Measurements from ENCODE around the gene VDR.

The VDR gene

GRCh38 chr12:47802312-47802711, 102.5 kb downstream of the VDR start:
- no peaks in the 10 kb centered on the region for H3K27me3 ChIP-seq (ENCODE audit: insufficient read depth, low read length, poor library complexity, severe bottlenecking)
- TF ChIP-seq EZH2phosphoT487 (IDR thresholded peaks at IDR 0.05; ENCODE audit: borderline replicate concordance) (no peak), CTCF (conservative IDR thresholded peaks at IDR 0.05; ENCODE audit: low read length) (peak; percentile 57)

GRCh38 chr12:47801904-47802246, 102.9 kb downstream of the VDR start:
- H3F3A ChIP-seq (ENCODE audit: low read depth): no peaks in the 10 kb centered on the region
- H3K36me3 ChIP-seq (ENCODE audit: insufficient read depth, low read length): peaks cover 55% of the 10 kb centered on the region; the same call in 1 of the 2 replicates
- no peak overlapping the region for H3K9ac ChIP-seq (ENCODE audit: low read depth, low read length, poor library complexity, severe bottlenecking)
- H3K9me2 ChIP-seq (replicated peaks; ENCODE audit: low read depth, low read length): no peaks in the 10 kb centered on the region
- no peaks in the 10 kb centered on the region for H3K27me3 ChIP-seq (ENCODE audit: insufficient read depth, low read length, poor library complexity, severe bottlenecking)
- H3K4me2 ChIP-seq (ENCODE audit: low read depth, low read length, poor library complexity, severe bottlenecking): no peak overlapping the region
- no peak overlapping the region for H2AFZ ChIP-seq (ENCODE audit: low read length)
- no peak overlapping the region for H3K4me3 ChIP-seq (ENCODE audit: low read length, poor library complexity, severe bottlenecking)
- peaks cover 81% of the 10 kb centered on the region for H3K79me2 ChIP-seq (ENCODE audit: insufficient read depth, low read length)
- H3K9me3 ChIP-seq (ENCODE audit: insufficient read depth, low read depth, low read length): no peaks in the 10 kb centered on the region
- no peak for TF ChIP-seq CTCF (conservative IDR thresholded peaks at IDR 0.05; ENCODE audit: low read length)
- TF ChIP-seq EZH2phosphoT487 (IDR thresholded peaks at IDR 0.05; ENCODE audit: borderline replicate concordance): no peak
- peaks cover 27% of the 10 kb centered on the region for H3K4me1 ChIP-seq (ENCODE audit: insufficient read depth, low read length, poor library complexity, severe bottlenecking)
- H4K20me1 ChIP-seq (ENCODE audit: insufficient read depth, low read length, poor library complexity, severe bottlenecking): peaks cover 56% of the 10 kb centered on the region

More at GRCh38 chr12:47802312-47802711, 102.5 kb downstream of the VDR start:
- Histone ChIP-seq H4K20me1 (ENCODE audit: insufficient read depth, low read length, poor library complexity, severe bottlenecking) (peaks cover 59% of the 10 kb centered on the region), H3K4me3 (ENCODE audit: low read length, poor library complexity, severe bottlenecking) (no peak overlapping the region), H3F3A (ENCODE audit: low read depth) (no peaks in the 10 kb centered on the region), H2AFZ (ENCODE audit: low read length) (no peak overlapping the region), H3K9me2 (replicated peaks; ENCODE audit: low read depth, low read length) (no peaks in the 10 kb centered on the region), H3K9me3 (ENCODE audit: insufficient read depth, low read depth, low read length) (no peaks in the 10 kb centered on the region), H3K4me1 (ENCODE audit: insufficient read depth, low read length, poor library complexity, severe bottlenecking) (peaks cover 31% of the 10 kb centered on the region), H3K36me3 (ENCODE audit: insufficient read depth, low read length) (peaks cover 51% of the 10 kb centered on the region; the same call in 1 of the 2 replicates), H3K4me2 (ENCODE audit: low read depth, low read length, poor library complexity, severe bottlenecking) (no peak overlapping the region), H3K9ac (ENCODE audit: low read depth, low read length, poor library complexity, severe bottlenecking) (peak overlapping the region; percentile 46), H3K79me2 (ENCODE audit: insufficient read depth, low read length) (peaks cover 85% of the 10 kb centered on the region)

GRCh38 chr12:47801170-47801903, 103.5 kb downstream of the VDR start:
- no peak overlapping the region for H3K4me2 ChIP-seq (ENCODE audit: low read depth, low read length, poor library complexity, severe bottlenecking)
- H3K4me3 ChIP-seq (ENCODE audit: low read length, poor library complexity, severe bottlenecking): no peak overlapping the region
- no peaks in the 10 kb centered on the region for H3F3A ChIP-seq (ENCODE audit: low read depth)
- no peaks in the 10 kb centered on the region for H3K9me3 ChIP-seq (ENCODE audit: insufficient read depth, low read depth, low read length)
- peaks cover 54% of the 10 kb centered on the region for H4K20me1 ChIP-seq (ENCODE audit: insufficient read depth, low read length, poor library complexity, severe bottlenecking)
- H3K79me2 ChIP-seq (ENCODE audit: insufficient read depth, low read length): peaks cover 75% of the 10 kb centered on the region
- no peak overlapping the region for H2AFZ ChIP-seq (ENCODE audit: low read length)
- no peaks in the 10 kb centered on the region for H3K9me2 ChIP-seq (replicated peaks; ENCODE audit: low read depth, low read length)
- peaks cover 22% of the 10 kb centered on the region for H3K4me1 ChIP-seq (ENCODE audit: insufficient read depth, low read length, poor library complexity, severe bottlenecking)
- no peak overlapping the region for H3K9ac ChIP-seq (ENCODE audit: low read depth, low read length, poor library complexity, severe bottlenecking)
- no peak for TF ChIP-seq EZH2phosphoT487 (IDR thresholded peaks at IDR 0.05; ENCODE audit: borderline replicate concordance)
- TF ChIP-seq CTCF (conservative IDR thresholded peaks at IDR 0.05; ENCODE audit: low read length): no peak
- H3K36me3 ChIP-seq (ENCODE audit: insufficient read depth, low read length): peaks cover 60% of the 10 kb centered on the region; the same call in 1 of the 2 replicates
- H3K27me3 ChIP-seq (ENCODE audit: insufficient read depth, low read length, poor library complexity, severe bottlenecking): no peaks in the 10 kb centered on the region

Data from Loucy (cell line).